ENCODE measurements around the gene TMEM219.
"Not testable (repeated sequence)": the region's sequence is repeated elsewhere in the genome, so short reads cannot be mapped to it uniquely, and the experiment has no call there.

The TMEM219 gene

GRCh38 chr16:29931750-29932149 lies 30.1 kb upstream of the TMEM219 start:
- H3K4me3 Mint-ChIP-seq; H3K9me3 Mint-ChIP-seq; DNase-seq (ENCODE audit: low spot score in 2 of 2); H3K27ac Mint-ChIP-seq; ATAC-seq; H3K36me3 Mint-ChIP-seq: not testable (repeated sequence)
- peaks cover 11% of the 10 kb centered on the region for H3K4me1 Mint-ChIP-seq

- no peaks in the 10 kb centered on the region for H3K9me3 Mint-ChIP-seq
- no peaks in the 10 kb centered on the region for H3K36me3 Mint-ChIP-seq
- no peak overlapping the region for H3K4me3 Mint-ChIP-seq
- no peak for DNase-seq (ENCODE audit: low spot score in 2 of 2)
- no peak overlapping the region for H3K27ac Mint-ChIP-seq
- no peaks in the 10 kb centered on the region for H3K4me1 Mint-ChIP-seq
- ATAC-seq, result no peak
Measured at GRCh38 chr16:29940656-29941055, 21.2 kb upstream of the TMEM219 start.

GRCh38 chr16:29943846-29944799 lies 17.8 kb upstream of the TMEM219 start:
- no peak overlapping the region for H3K4me3 Mint-ChIP-seq
- no peaks in the 10 kb centered on the region for H3K4me1 Mint-ChIP-seq
- no peak for ATAC-seq
- DNase-seq (ENCODE audit: low spot score in 2 of 2), result no peak
- no peaks in the 10 kb centered on the region for H3K9me3 Mint-ChIP-seq
- H3K27ac Mint-ChIP-seq, result no peak overlapping the region
- no peaks in the 10 kb centered on the region for H3K36me3 Mint-ChIP-seq

GRCh38 chr16:29947897-29948296 lies 14.0 kb upstream of the TMEM219 start:
- H3K4me1 Mint-ChIP-seq, result no peaks in the 10 kb centered on the region
- H3K9me3 Mint-ChIP-seq, result peaks cover 3% of the 10 kb centered on the region
- H3K27ac Mint-ChIP-seq, result no peak overlapping the region
- H3K4me3 Mint-ChIP-seq, result no peak overlapping the region
- DNase-seq (ENCODE audit: low spot score in 2 of 2), result no peak
- H3K36me3 Mint-ChIP-seq, result no peaks in the 10 kb centered on the region
- no peak for ATAC-seq

GRCh38 chr16:29950806-29951461 lies 10.9 kb upstream of the TMEM219 start:
- Mint-ChIP-seq H3K36me3 (no peaks in the 10 kb centered on the region), H3K9me3 (peaks cover 3% of the 10 kb centered on the region), H3K4me3 (no peak overlapping the region), H3K27ac (no peak overlapping the region), H3K4me1 (no peaks in the 10 kb centered on the region)
- no peak for ATAC-seq
- no peak for DNase-seq (ENCODE audit: low spot score in 2 of 2)

GRCh38 chr16:29951625-29952365 lies 10.1 kb upstream of the TMEM219 start:
- H3K9me3 Mint-ChIP-seq, result peaks cover 3% of the 10 kb centered on the region

GRCh38 chr16:29958756-29959155 lies 3.1 kb upstream of the TMEM219 start:
- H3K27ac Mint-ChIP-seq, result no peak overlapping the region
- H3K9me3 Mint-ChIP-seq, result no peaks in the 10 kb centered on the region
- no peak overlapping the region for H3K4me3 Mint-ChIP-seq
- no peaks in the 10 kb centered on the region for H3K36me3 Mint-ChIP-seq
- H3K4me1 Mint-ChIP-seq, result peaks cover 18% of the 10 kb centered on the region
- ATAC-seq, result no peak
- DNase-seq (ENCODE audit: low spot score in 2 of 2), result no peak

More at GRCh38 chr16:29951625-29952365, 10.1 kb upstream of the TMEM219 start:
- Mint-ChIP-seq H3K4me3 (no peak overlapping the region), H3K36me3 (no peaks in the 10 kb centered on the region), H3K4me1 (no peaks in the 10 kb centered on the region), H3K27ac (peak overlapping the region; percentile 34)
- no peak for ATAC-seq
- DNase-seq (ENCODE audit: low spot score in 2 of 2), result no peak

- H3K4me1 Mint-ChIP-seq, result peaks cover 18% of the 10 kb centered on the region
- ATAC-seq, result no peak
- H3K4me3 Mint-ChIP-seq, result no peak overlapping the region
- H3K9me3 Mint-ChIP-seq, result no peaks in the 10 kb centered on the region
- H3K27ac Mint-ChIP-seq, result no peak overlapping the region
- no peaks in the 10 kb centered on the region for H3K36me3 Mint-ChIP-seq
- DNase-seq (ENCODE audit: low spot score in 2 of 2), result no peak
Measured at GRCh38 chr16:29959293-29959692, 2.6 kb upstream of the TMEM219 start.

GRCh38 chr16:29959821-29960220 lies 2.1 kb upstream of the TMEM219 start:
- H3K4me1 Mint-ChIP-seq, result peaks cover 18% of the 10 kb centered on the region
- H3K4me3 Mint-ChIP-seq; H3K27ac Mint-ChIP-seq; H3K9me3 Mint-ChIP-seq; DNase-seq (ENCODE audit: low spot score in 2 of 2); H3K36me3 Mint-ChIP-seq; ATAC-seq: not testable (repeated sequence)

- Mint-ChIP-seq H3K27ac (peak overlapping the region; percentile 89), H3K9me3 (no peaks in the 10 kb centered on the region), H3K4me3 (peak overlapping the region; percentile 84), H3K4me1 (peaks cover 18% of the 10 kb centered on the region), H3K36me3 (no peaks in the 10 kb centered on the region)
- ATAC-seq (no peak), DNase-seq (ENCODE audit: low spot score in 2 of 2) (no peak)
Measured at GRCh38 chr16:29961127-29961478, 776 bp upstream of the TMEM219 start.

- no peak for DNase-seq (ENCODE audit: low spot score in 2 of 2)
- ATAC-seq, result no peak
- Mint-ChIP-seq H3K9me3 (no peaks in the 10 kb centered on the region), H3K4me3 (peak overlapping the region; percentile 84), H3K36me3 (peaks cover 4% of the 10 kb centered on the region), H3K4me1 (peaks cover 18% of the 10 kb centered on the region), H3K27ac (peak overlapping the region; percentile 89)
Measured at GRCh38 chr16:29962344-29962994, 590 bp downstream of the TMEM219 start.

GRCh38 chr16:29963021-29963743 lies 1.3 kb downstream of the TMEM219 start:
- no peak for ATAC-seq
- DNase-seq (ENCODE audit: low spot score in 2 of 2), result no peak
- Mint-ChIP-seq H3K9me3 (no peaks in the 10 kb centered on the region), H3K36me3 (peaks cover 11% of the 10 kb centered on the region), H3K27ac (peak overlapping the region; percentile 89), H3K4me3 (peak overlapping the region; percentile 84), H3K4me1 (peaks cover 18% of the 10 kb centered on the region)

- H3K4me1 Mint-ChIP-seq, result peaks cover 5% of the 10 kb centered on the region
- peaks cover 41% of the 10 kb centered on the region for H3K36me3 Mint-ChIP-seq
- no peak overlapping the region for H3K27ac Mint-ChIP-seq
- ATAC-seq (no peak), DNase-seq (ENCODE audit: low spot score in 2 of 2) (no peak)
- no peak overlapping the region for H3K4me3 Mint-ChIP-seq
- no peaks in the 10 kb centered on the region for H3K9me3 Mint-ChIP-seq
Measured at GRCh38 chr16:29968205-29968604, 6.3 kb downstream of the TMEM219 start.

- DNase-seq (ENCODE audit: low spot score in 2 of 2) (no peak), ATAC-seq (no peak)
- Mint-ChIP-seq H3K9me3 (no peaks in the 10 kb centered on the region), H3K4me1 (peaks cover 25% of the 10 kb centered on the region), H3K27ac (peak overlapping the region; percentile 60), H3K4me3 (no peak overlapping the region), H3K36me3 (peaks cover 55% of the 10 kb centered on the region)
Measured at GRCh38 chr16:29971304-29971703, 9.4 kb downstream of the TMEM219 start.
